ENCODE data around the gene PGAM2. TPM values are rescaled to one million over a fixed set of nuclear protein-coding genes. Genes with fewer than 3 reads are reported as not detected.

Gene PGAM2
- total RNA-seq, 1 experiment from 2014 or later: not detected

- in situ Hi-C loops (cut with HindIII; ENCODE audit: low pct_unique_long_range_greater_than_20kb, low sequenced_read_pairs): no loop called here
- DNase-seq (ENCODE audit: low read depth, low spot score): no peak
Observed at GRCh38 chr7:44062180-44062902, 3.0 kb downstream of the PGAM2 start.

DNA sequence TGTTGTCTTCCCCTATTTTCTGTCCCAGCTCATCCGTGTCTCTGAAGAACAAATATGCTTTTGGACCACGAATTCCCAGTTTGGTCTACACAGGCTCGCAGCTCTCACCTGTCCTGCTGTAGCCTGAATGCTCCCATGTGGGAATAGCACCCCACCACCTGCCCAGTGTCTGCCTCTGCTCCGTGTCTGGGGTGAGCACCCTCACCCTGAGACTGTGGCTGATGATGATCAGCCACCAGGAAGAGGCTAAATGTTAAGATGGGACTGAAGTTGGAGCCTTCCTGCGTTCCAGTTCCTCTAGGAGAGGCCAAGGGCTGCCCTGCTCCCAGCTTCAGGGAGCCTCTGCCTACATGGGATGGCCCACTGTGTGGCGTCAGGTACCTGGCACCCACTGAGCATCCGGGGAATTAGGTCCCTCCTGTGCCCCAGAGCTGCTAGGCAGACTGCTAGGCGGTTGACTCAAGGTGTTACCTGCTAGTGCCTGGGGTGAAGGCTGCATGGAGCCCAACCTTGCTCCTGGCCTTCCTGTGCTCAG is 3.7 kb downstream of the PGAM2 start:
- in situ Hi-C loops (cut with HindIII; ENCODE audit: low pct_unique_long_range_greater_than_20kb, low sequenced_read_pairs): no loop called here
- DNase-seq (ENCODE audit: low read depth, low spot score): no peak

GRCh38 chr7:44060948-44061644 is 4.3 kb downstream of the PGAM2 start:
- in situ Hi-C loops (cut with HindIII; ENCODE audit: low pct_unique_long_range_greater_than_20kb, low sequenced_read_pairs): no loop called here
- no peak for DNase-seq (ENCODE audit: low read depth, low spot score)

DNA sequence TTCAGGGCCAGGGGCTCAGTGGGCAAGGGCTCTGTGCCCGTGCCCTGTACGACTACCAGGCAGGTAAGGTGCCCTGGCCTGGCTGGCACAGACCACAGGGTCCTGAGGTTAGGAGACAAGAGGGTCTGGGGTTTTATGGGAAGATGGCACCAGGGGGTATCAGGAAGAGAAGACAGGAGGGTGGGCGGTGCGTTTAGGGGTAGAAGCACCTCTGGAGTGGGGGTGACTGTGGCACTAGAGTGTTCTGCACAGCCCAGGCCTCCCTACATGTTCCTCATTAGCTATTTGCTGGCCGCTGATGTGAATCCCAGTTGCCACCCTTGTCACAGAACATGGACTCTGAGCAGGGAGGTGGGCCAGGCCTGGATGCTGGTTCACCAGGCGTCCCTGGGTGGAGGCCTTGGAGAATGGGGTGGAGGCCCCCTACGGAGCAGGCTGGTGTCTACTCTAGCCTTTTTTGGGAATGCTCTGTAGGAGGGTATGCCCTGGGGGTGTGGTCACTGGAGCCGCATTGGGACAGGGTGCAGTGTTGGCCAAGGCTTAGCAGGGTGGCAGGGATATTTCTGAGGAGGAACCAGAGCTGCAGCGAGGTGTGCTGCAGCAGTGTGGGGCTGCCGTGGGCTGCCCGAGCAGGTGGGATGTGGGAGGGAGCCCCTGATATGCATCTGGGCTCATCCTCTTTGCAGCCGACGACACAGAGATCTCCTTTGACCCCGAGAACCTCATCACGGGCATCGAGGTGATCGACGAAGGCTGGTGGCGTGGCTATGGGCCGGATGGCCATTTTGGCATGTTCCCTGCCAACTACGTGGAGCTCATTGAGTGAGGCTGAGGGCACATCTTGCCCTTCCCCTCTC is 5.0 kb downstream of the PGAM2 start:
- in situ Hi-C loops (cut with HindIII; ENCODE audit: low pct_unique_long_range_greater_than_20kb, low sequenced_read_pairs): no loop called here
- no peak for DNase-seq (ENCODE audit: low read depth, low spot score)

- in situ Hi-C loops (cut with HindIII; ENCODE audit: low pct_unique_long_range_greater_than_20kb, low sequenced_read_pairs): no loop called here
- DNase-seq (ENCODE audit: low read depth, low spot score): no peak
Observed at GRCh38 chr7:44059219-44060090, 5.9 kb downstream of the PGAM2 start.

- in situ Hi-C loops (cut with HindIII; ENCODE audit: low pct_unique_long_range_greater_than_20kb, low sequenced_read_pairs): no loop called here
- DNase-seq (ENCODE audit: low read depth, low spot score): no peak
Observed at GRCh38 chr7:44058759-44059218, 6.6 kb downstream of the PGAM2 start.

DNA sequence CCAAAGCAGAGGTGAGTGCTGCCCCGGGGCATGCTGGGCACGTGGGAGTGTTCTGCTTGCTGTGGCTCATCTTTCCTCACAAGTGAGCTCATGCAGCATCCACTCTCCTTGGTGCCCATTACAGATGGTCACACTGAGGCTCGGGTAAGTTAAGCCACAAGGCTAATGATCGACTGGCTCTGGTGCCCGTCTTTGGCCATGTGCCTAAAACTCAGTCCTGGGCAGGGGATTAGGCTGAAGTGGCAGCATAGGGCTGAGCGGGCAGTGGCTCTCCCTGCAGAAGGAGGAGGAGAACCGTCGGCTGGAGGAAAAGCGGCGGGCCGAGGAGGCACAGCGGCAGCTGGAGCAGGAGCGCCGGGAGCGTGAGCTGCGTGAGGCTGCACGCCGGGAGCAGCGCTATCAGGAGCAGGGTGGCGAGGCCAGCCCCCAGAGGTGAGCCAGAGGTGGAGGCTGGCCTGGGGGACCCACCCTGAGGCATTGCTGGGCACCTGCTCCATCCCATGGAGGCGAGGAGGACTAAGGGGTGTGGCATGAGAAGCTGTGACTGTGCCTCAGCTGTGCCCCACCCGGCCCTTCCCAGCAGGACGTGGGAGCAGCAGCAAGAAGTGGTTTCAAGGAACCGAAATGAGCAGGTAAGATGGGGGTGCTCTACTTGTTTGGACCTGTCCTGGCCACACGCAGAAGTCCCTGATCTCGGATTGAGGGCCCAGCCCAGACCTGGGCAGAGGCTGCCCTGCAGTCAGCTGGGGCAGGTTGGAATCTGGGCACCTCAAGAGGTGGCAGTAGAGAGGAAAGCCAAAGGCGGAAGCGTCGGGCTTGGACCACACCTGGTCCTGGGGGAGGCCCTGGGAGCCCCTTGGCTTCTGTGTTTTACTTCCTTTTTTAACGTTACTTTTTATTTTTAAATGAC is 7.3 kb downstream of the PGAM2 start:
- DNase-seq (ENCODE audit: low read depth, low spot score): no peak
- in situ Hi-C loops (cut with HindIII; ENCODE audit: low pct_unique_long_range_greater_than_20kb, low sequenced_read_pairs): no loop called here

DNA sequence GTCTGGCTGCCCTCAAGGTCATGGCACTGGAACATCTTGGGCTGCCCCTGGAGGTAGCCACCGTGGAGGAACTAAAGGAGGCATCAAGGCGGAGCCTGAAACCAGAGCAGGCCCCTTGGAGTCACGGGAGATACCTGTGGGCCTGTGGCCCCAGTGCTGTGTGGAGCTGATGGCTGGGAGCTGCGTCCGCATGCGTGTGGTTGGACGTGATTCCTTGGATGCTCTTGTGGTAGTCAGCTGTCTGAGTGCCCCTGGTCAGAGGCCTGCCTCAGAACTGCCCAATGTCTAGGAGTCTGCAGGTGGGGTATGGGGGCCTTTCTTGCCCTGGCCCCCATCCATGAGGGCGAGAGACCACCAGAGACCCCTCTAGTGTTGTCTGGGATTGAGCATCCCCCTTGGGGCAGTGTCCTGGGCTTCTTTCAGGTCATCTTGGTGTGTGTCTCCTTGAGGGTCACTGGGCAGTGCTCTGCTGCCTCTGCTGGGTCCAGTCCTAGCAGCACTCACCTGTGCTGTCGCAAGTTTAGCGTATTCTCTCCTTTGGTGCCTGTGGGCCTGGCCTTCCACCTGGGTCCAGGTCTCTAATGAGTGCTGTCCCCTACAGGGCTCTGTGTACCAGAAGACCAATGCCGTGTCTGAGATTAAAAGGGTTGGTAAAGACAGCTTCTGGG is 8.1 kb downstream of the PGAM2 start:
- in situ Hi-C loops (cut with HindIII; ENCODE audit: low pct_unique_long_range_greater_than_20kb, low sequenced_read_pairs): no loop called here
- no peak for DNase-seq (ENCODE audit: low read depth, low spot score)

DNA sequence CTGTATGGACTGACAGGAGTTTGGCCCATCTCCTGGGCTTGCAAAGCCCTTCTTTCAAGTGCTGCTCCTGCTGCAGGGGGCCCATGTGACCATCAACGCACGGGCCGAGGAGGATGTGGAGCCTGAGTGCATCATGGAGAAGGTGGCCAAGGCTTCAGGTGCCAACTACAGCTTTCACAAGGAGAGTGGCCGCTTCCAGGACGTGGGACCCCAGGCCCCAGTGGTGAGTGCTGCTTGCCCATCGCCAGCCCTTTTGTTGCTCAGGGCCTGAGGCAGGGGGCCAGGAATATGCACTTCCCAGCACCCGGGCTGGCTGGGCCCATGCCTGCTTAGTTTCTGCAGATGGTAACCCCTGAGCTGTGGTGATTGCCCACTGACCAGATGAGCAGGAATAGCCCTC is 8.7 kb downstream of the PGAM2 start:
- in situ Hi-C loops (cut with HindIII; ENCODE audit: low pct_unique_long_range_greater_than_20kb, low sequenced_read_pairs): no loop called here
- no peak for DNase-seq (ENCODE audit: low read depth, low spot score)

DNA sequence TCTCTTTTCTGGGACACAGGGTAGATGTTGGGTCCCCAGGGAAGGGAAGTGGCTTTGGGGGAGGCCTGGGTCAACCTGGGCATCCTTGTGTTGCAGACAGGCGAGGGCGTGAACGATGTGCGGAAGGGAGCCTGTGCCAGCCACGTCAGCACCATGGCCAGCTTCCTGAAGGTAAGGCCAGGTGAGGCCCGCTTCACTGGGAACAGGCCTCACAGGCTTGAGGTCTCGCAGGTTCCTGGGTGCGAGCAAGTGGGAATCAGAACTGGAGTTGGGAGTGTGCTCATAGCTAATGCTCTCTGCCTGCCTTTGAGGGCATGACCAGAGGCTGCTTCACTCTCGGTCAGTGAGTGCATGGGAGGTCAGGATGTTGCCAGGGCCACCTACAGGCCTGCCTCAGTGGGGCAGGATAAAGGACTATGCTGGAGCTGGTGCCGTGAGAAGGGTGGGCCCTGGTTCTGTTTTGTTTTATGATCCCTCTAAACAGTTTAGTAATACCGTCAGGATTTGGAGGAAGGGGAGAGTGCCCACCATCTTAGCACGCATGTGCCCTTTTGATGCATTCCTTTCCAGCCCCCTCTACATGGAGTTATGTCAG is 12.5 kb downstream of the PGAM2 start:
- in situ Hi-C loops (cut with HindIII; ENCODE audit: low pct_unique_long_range_greater_than_20kb, low sequenced_read_pairs): no loop called here
- DNase-seq (ENCODE audit: low read depth, low spot score): no peak

DNA sequence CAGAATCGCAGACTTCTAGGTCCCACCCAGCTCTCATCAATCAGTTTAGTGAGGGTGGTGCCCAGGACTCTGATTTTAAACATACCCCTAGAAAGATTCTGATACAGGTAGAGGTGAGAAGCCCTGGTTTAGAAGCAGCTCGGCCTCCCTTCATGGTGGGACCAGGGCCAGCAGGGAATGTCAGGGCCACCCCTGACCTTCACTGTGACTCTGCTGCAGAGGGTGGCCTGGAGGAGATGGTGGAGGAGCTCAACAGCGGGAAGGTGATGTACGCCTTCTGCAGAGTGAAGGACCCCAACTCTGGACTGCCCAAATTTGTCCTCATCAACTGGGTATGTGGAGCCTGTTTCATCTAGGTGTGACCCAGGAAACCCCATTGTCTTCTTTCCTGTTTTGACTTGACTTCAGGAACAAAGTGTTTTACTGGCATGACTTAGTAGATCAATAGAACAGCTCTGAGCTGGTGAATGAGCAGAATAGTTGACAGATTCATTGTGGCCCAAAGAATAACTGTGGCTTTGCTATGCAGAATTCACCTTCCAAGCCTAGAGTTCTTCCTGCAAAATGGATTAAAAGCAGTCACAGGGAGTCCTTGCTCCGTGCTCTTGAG is 13.7 kb downstream of the PGAM2 start:
- in situ Hi-C loops (cut with HindIII; ENCODE audit: low pct_unique_long_range_greater_than_20kb, low sequenced_read_pairs): no loop called here
- no peak for DNase-seq (ENCODE audit: low read depth, low spot score)

GRCh38 chr7:44050915-44051560 is 14.3 kb downstream of the PGAM2 start:
- in situ Hi-C loops (cut with HindIII; ENCODE audit: low pct_unique_long_range_greater_than_20kb, low sequenced_read_pairs): no loop called here

GRCh38 chr7:44050121-44050914 is 15.0 kb downstream of the PGAM2 start:
- DNase-seq (ENCODE audit: low read depth, low spot score): no peak
- in situ Hi-C loops (cut with HindIII; ENCODE audit: low pct_unique_long_range_greater_than_20kb, low sequenced_read_pairs): no loop called here

More at GRCh38 chr7:44050915-44051560, 14.3 kb downstream of the PGAM2 start:
- no peak for DNase-seq (ENCODE audit: low read depth, low spot score)
